Measurements from ENCODE around the gene LAMA5.

The LAMA5 gene

GRCh38 chr20:62389601-62390087 lies 22.5 kb upstream of the LAMA5 start:
- no peaks in the 10 kb centered on the region for H3K27me3 ChIP-seq
- peaks cover 71% of the 10 kb centered on the region for H3K36me3 ChIP-seq
- no peak overlapping the region for H3K4me2 ChIP-seq
- TF ChIP-seq Cebpa-rat (IDR thresholded peaks at IDR 0.05), result no peak
- no peak overlapping the region for H3K27ac ChIP-seq
- H3K4me3 ChIP-seq, result no peak overlapping the region
- no peak overlapping the region for H3K9ac ChIP-seq
- peaks cover 75% of the 10 kb centered on the region for H4K20me1 ChIP-seq
- no peaks in the 10 kb centered on the region for H3K9me3 ChIP-seq
- peaks cover 46% of the 10 kb centered on the region for H3K4me1 ChIP-seq

GRCh38 chr20:62388839-62389600 lies 21.9 kb upstream of the LAMA5 start:
- H4K20me1 ChIP-seq, result peaks cover 70% of the 10 kb centered on the region
- peak overlapping the region; percentile 94; the same call in 1 of the 2 replicates for H3K4me2 ChIP-seq

DNA sequence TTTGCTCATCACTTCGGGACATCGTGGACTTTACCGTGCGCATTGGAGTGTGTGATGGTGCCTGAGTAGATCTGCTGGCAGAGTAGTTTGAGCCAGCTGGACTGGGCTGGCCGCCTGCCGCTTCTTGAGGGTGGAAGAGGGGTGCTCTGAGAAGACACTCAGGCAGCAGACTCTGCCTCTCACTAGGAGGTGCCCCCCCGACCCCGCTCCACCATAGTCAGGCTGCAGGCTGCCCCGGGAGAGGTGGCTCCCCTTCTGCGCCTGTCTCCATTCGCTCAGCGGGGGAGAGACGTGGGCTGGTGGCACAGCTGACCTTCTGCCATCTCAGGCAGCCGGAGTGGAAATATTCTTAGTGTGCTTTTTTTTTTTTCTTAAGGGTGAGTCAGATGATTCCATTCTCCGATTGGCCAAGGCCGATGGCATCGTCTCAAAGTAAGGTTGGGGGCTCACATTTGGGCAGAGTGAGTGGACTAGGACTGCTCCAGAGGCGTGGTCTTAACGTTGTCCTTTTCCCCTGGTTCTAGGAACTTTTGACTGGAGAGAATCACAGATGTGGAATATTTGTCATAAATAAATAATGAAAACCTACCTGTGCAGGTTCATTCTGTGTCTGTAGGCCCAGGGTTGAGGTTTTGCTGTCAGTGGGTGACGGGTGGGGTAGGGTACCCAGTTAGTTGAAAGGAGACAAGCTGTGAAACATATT lies 21.0 kb upstream of the LAMA5 start:
- peak overlapping the region; percentile 98 for H3K9ac ChIP-seq
- no peaks in the 10 kb centered on the region for H3K9me3 ChIP-seq
- peaks cover 44% of the 10 kb centered on the region for H3K4me1 ChIP-seq
- H4K20me1 ChIP-seq, result peaks cover 62% of the 10 kb centered on the region
- H3K36me3 ChIP-seq, result peaks cover 55% of the 10 kb centered on the region
- peak overlapping the region; percentile 98 for H3K4me3 ChIP-seq
- H3K4me2 ChIP-seq, result peak overlapping the region; percentile 94
- no peak for TF ChIP-seq Cebpa-rat (IDR thresholded peaks at IDR 0.05)
- H3K27ac ChIP-seq, result peak overlapping the region; percentile 96
- no peaks in the 10 kb centered on the region for H3K27me3 ChIP-seq

More at GRCh38 chr20:62388839-62389600, 21.9 kb upstream of the LAMA5 start:
- Histone ChIP-seq H3K4me1 (peaks cover 49% of the 10 kb centered on the region), H3K9me3 (no peaks in the 10 kb centered on the region), H3K27me3 (no peaks in the 10 kb centered on the region), H3K27ac (no peak overlapping the region), H3K9ac (peak overlapping the region; percentile 98; the same call in 1 of the 2 replicates), H3K36me3 (peaks cover 65% of the 10 kb centered on the region), H3K4me3 (no peak overlapping the region)
- no peak for TF ChIP-seq Cebpa-rat (IDR thresholded peaks at IDR 0.05)

DNA sequence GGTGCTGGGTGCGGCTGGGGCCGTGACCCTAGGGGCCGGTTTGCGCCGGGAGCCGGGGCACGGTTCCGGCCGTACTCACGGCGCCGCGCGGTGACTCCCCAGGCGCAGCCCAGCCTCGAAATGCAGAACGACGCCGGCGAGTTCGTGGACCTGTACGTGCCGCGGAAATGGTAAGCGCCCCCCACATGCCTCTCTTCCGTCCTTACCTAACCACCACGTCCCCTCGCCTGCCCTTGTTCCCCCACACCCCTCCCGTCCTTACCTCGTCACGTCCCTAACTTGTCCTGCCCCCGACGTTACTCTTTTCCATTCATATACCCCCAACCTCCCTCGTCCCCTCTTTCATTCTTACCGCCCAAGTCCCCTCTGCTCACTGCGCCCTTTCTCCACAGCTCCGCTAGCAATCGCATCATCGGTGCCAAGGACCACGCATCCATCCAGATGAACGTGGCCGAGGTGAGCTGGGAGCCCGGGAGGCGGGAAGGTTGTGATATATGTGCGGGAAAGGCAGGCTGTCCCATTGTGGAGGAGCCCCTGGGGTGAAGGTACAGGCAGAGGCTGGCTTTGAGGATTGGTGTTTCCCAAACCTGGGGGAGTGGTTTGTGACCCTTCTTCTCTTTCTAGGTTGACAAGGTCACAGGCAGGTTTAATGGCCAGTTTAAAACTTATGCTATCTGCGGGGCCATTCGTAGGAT lies 20.3 kb upstream of the LAMA5 start:
- Histone ChIP-seq H3K4me2 (peak overlapping the region; percentile 94), H3K36me3 (peaks cover 50% of the 10 kb centered on the region), H3K9ac (peak overlapping the region; percentile 98), H3K4me3 (peak overlapping the region; percentile 98), H3K27ac (peak overlapping the region; percentile 96), H3K27me3 (no peaks in the 10 kb centered on the region), H4K20me1 (peaks cover 62% of the 10 kb centered on the region), H3K4me1 (peaks cover 46% of the 10 kb centered on the region), H3K9me3 (no peaks in the 10 kb centered on the region)
- TF ChIP-seq Cebpa-rat (IDR thresholded peaks at IDR 0.05), result no peak

- Histone ChIP-seq H4K20me1 (peaks cover 57% of the 10 kb centered on the region), H3K4me3 (peak within 1 kb of the TSS; percentile 98), H3K27ac (peak within 1 kb of the TSS; percentile 96), H3K27me3 (no peaks in the 10 kb centered on the region), H3K9me3 (no peaks in the 10 kb centered on the region), H3K4me2 (peak within 1 kb of the TSS; percentile 94), H3K36me3 (peaks cover 50% of the 10 kb centered on the region), H3K4me1 (peaks cover 47% of the 10 kb centered on the region), H3K9ac (peak within 1 kb of the TSS; percentile 98)
- no peak for TF ChIP-seq Cebpa-rat (IDR thresholded peaks at IDR 0.05)
These were observed 19.5 kb upstream of the LAMA5 start, which contains the start of gene RPS21 for GRCh38 chr20:62386383-62387218. Gene RPS21 (plus strand): TSS chr20:62387103. CDS start chr20:62387339, 236 bp downstream.

DNA sequence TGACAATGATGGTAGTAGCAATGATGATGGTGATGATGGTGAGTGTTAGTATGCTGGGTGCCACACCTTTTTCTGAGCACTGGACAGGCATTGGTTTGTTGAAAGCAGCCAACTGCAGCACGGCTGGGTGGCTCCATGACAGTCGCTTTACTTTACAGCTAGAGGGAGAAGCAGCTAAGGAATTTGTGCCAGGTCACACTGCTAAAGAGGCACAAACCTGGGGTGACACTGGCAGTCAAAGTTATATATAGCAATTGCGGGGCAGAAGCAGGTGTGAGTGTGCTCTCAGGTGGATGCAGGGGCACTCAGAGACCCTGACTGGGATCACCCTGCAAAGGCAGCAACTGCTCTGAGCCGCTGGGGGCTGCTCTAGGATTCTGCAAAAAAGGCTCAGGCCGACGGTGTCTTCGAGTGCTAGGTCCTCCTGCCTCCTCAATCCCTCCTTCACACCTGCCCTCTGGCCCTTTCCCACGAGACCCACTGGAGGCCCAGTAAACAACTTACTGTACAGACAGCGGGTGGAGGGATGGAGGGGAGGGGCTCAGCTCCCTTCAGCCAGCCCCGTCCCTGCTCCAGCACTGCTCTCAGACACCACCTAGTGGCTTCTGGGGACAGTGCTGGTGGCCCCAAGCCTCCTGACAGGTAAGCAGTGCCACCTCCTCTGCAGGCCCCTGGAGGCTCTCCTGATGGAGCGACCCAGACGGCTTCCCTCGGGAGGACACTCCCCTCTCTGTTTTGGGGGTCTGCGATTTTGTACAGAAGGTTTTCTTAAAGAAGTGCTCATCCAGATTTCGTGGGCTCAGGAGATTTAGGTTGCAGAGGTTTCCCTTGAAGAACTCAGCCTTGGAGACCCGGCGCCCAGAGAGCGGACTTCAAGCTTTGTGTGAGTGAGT lies 15.4 kb upstream of the LAMA5 start:
- Histone ChIP-seq H3K27me3 (no peaks in the 10 kb centered on the region), H3K9me3 (no peaks in the 10 kb centered on the region), H3K9ac (no peak overlapping the region), H3K4me3 (no peak overlapping the region), H3K36me3 (peaks cover 18% of the 10 kb centered on the region), H3K4me2 (peak overlapping the region; percentile 45), H3K4me1 (peaks cover 27% of the 10 kb centered on the region), H3K27ac (no peak overlapping the region), H4K20me1 (peaks cover 17% of the 10 kb centered on the region)
- TF ChIP-seq Cebpa-rat (IDR thresholded peaks at IDR 0.05), result no peak

GRCh38 chr20:62381842-62382241 lies 14.7 kb upstream of the LAMA5 start:
- H4K20me1 ChIP-seq, result peaks cover 12% of the 10 kb centered on the region; the same call in 1 of the 2 replicates
- TF ChIP-seq Cebpa-rat (IDR thresholded peaks at IDR 0.05), result no peak
- H3K36me3 ChIP-seq, result peaks cover 18% of the 10 kb centered on the region
- no peak overlapping the region for H3K27ac ChIP-seq
- H3K9me3 ChIP-seq, result no peaks in the 10 kb centered on the region
- H3K27me3 ChIP-seq, result no peaks in the 10 kb centered on the region
- no peak overlapping the region for H3K4me2 ChIP-seq
- peaks cover 27% of the 10 kb centered on the region for H3K4me1 ChIP-seq
- H3K9ac ChIP-seq, result no peak overlapping the region
- H3K4me3 ChIP-seq, result no peak overlapping the region

DNA sequence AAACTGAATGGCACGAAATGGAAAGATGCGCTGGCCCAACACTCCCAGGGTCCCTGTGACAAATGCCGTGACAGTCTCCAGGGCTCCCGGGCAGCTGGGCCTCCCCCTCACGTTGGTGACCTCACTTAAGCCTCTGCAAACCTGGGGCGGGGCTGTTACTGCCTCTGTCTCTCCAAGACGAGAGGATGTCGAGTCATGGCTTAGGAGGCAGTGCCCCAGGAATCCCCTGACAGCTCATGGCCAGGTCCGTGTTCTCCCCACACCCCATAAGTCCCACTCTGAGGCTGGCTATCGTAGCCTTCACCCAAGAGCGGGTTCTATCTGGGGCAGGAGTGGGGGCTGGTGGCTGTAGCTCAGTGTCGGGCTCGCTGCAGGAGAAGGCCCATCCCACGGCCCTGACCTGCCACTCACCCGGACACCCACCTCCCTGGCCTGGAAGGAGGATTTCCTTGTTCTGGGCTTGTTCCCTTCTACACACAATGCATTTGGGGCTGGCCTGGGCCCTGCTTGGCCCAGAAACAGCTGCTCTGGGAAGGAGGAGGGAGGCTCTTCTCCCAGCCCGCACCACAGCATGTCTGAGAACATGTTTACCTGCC lies 14.2 kb upstream of the LAMA5 start:
- H3K4me1 ChIP-seq, result peaks cover 28% of the 10 kb centered on the region
- no peak overlapping the region for H3K27ac ChIP-seq

More for the DNA sequence above, 14.2 kb upstream of the LAMA5 start:
- Histone ChIP-seq H3K36me3 (peaks cover 18% of the 10 kb centered on the region), H3K27me3 (no peaks in the 10 kb centered on the region), H4K20me1 (peaks cover 12% of the 10 kb centered on the region; the same call in 1 of the 2 replicates), H3K4me3 (no peak overlapping the region), H3K4me2 (no peak overlapping the region), H3K9me3 (no peaks in the 10 kb centered on the region), H3K9ac (no peak overlapping the region)
- TF ChIP-seq Cebpa-rat (IDR thresholded peaks at IDR 0.05), result no peak
